Mucosa of rectum (tissue), 2 donors: Measurements from ENCODE around the gene RAD23B.

Source experiments
- H3K27ac ChIP-seq, 2 donors: one replicate each; pipeline ENCODE4 v1.7.0; 2013; ENCODE audit warnings: inconsistent platforms in 2 of 2, low read depth in 2 of 2, low read length in 2 of 2
- H3K27me3 ChIP-seq, 2 donors: one replicate each; pipeline ENCODE4 v1.7.0; 2013; ENCODE audit warnings: low read length in 2 of 2; ENCODE audit not compliant: control insufficient read depth in 2 of 2, insufficient read depth in 2 of 2
- H3K36me3 ChIP-seq, 2 donors: one replicate each; pipeline ENCODE4 v1.7.0; 2013; ENCODE audit warnings: low read length in 2 of 2; ENCODE audit not compliant: control insufficient read depth in 2 of 2, insufficient read depth in 2 of 2
- H3K4me1 ChIP-seq, 2 donors: one replicate each; pipeline ENCODE4 v1.7.0; 2013; ENCODE audit warnings: low read length in 2 of 2, mild to moderate bottlenecking in 1 of 2; ENCODE audit not compliant: control insufficient read depth in 2 of 2, insufficient read depth in 2 of 2
- H3K4me3 ChIP-seq, 2 donors: one replicate each; pipeline ENCODE4 v1.7.0; 2013; ENCODE audit warnings: low read length in 2 of 2
- H3K9ac ChIP-seq, 2 donors: one replicate each; pipeline ENCODE4 v1.7.0; 2013; ENCODE audit warnings: low read length in 2 of 2, low read depth in 1 of 2, mild to moderate bottlenecking in 1 of 2
- H3K9me3 ChIP-seq, 2 donors: one replicate each; pipeline ENCODE4 v1.7.0; 2013; ENCODE audit warnings: low read length in 2 of 2; ENCODE audit not compliant: control insufficient read depth in 2 of 2
- donor health status: healthy.
- donor health status: Normal muscosa, but diverticular disease.

Gene RAD23B

GRCh38 chr9:107279086-107279485, 4.0 kb upstream of the RAD23B start:
- no peaks in the 10 kb centered on the region for H3K27me3 ChIP-seq
- H3K9ac ChIP-seq, result no peak overlapping the region
- H3K36me3 ChIP-seq, result no peaks in the 10 kb centered on the region
- peaks cover 0 to 7% of the 10 kb centered on the region in 2 donors for H3K4me1 ChIP-seq
- no peak overlapping the region for H3K27ac ChIP-seq
- H3K9me3 ChIP-seq, result no peaks in the 10 kb centered on the region
- no peak overlapping the region for H3K4me3 ChIP-seq

GRCh38 chr9:107280543-107280942, 2.5 kb upstream of the RAD23B start:
- no peak overlapping the region for H3K27ac ChIP-seq

GRCh38 chr9:107281184-107281583, 1.9 kb upstream of the RAD23B start:
- Histone ChIP-seq H3K27ac (no peak overlapping the region), H3K4me1 (peaks cover 12 to 21% of the 10 kb centered on the region in 2 donors), H3K4me3 (no peak overlapping the region), H3K27me3 (no peaks in the 10 kb centered on the region), H3K36me3 (no peaks in the 10 kb centered on the region), H3K9ac (no peak overlapping the region), H3K9me3 (no peaks in the 10 kb centered on the region)

More at GRCh38 chr9:107280543-107280942, 2.5 kb upstream of the RAD23B start:
- Histone ChIP-seq H3K9ac (no peak overlapping the region), H3K9me3 (no peaks in the 10 kb centered on the region), H3K36me3 (no peaks in the 10 kb centered on the region), H3K4me3 (no peak overlapping the region), H3K27me3 (no peaks in the 10 kb centered on the region), H3K4me1 (peaks cover 5 to 17% of the 10 kb centered on the region in 2 donors)

GRCh38 chr9:107281922-107282667, 984 bp upstream of the RAD23B start:
- Histone ChIP-seq H3K4me1 (peaks cover 14 to 22% of the 10 kb centered on the region in 2 donors), H3K27ac (peak overlapping the region; percentile 31 to 67), H3K9me3 (no peaks in the 10 kb centered on the region), H3K27me3 (no peaks in the 10 kb centered on the region), H3K4me3 (peak overlapping the region; percentile 73 to 80), H3K36me3 (no peaks in the 10 kb centered on the region), H3K9ac (peak overlapping the region; percentile 64 to 82)

- no peaks in the 10 kb centered on the region for H3K36me3 ChIP-seq
- H3K9me3 ChIP-seq, result no peaks in the 10 kb centered on the region
- peak overlapping the region; percentile 88 to 89 for H3K9ac ChIP-seq
- H3K27me3 ChIP-seq, result no peaks in the 10 kb centered on the region
- H3K4me3 ChIP-seq, result peak overlapping the region; percentile 86 to 93
- H3K4me1 ChIP-seq, result peaks cover 16 to 22% of the 10 kb centered on the region in 2 donors
- peak overlapping the region; percentile 97 to 98 for H3K27ac ChIP-seq
These were observed 841 bp downstream of the RAD23B start for GRCh38 chr9:107283623-107284616.

GRCh38 chr9:107284636-107285035, 1.6 kb downstream of the RAD23B start:
- peak overlapping the region; percentile 86 to 93 for H3K4me3 ChIP-seq
- no peaks in the 10 kb centered on the region for H3K9me3 ChIP-seq
- peaks cover 16 to 22% of the 10 kb centered on the region in 2 donors for H3K4me1 ChIP-seq
- peak overlapping the region; percentile 97 to 98 for H3K27ac ChIP-seq
- no peaks in the 10 kb centered on the region for H3K27me3 ChIP-seq
- H3K36me3 ChIP-seq, result no peaks in the 10 kb centered on the region
- H3K9ac ChIP-seq, result peak overlapping the region; percentile 88 to 89

GRCh38 chr9:107285286-107285685, 2.2 kb downstream of the RAD23B start:
- no peak overlapping the region for H3K27ac ChIP-seq
- H3K36me3 ChIP-seq, result no peaks in the 10 kb centered on the region
- H3K4me1 ChIP-seq, result peaks cover 19 to 22% of the 10 kb centered on the region in 2 donors
- H3K9me3 ChIP-seq, result no peaks in the 10 kb centered on the region
- peak overlapping the region; percentile 38 to 93 for H3K4me3 ChIP-seq
- H3K9ac ChIP-seq, result peak overlapping the region in 1 of 2 donors; percentile 88
- no peaks in the 10 kb centered on the region for H3K27me3 ChIP-seq

GRCh38 chr9:107286057-107286456, 3.0 kb downstream of the RAD23B start:
- Histone ChIP-seq H3K36me3 (no peaks in the 10 kb centered on the region), H3K4me1 (peaks cover 20 to 24% of the 10 kb centered on the region in 2 donors), H3K27me3 (no peaks in the 10 kb centered on the region), H3K9me3 (no peaks in the 10 kb centered on the region), H3K4me3 (no peak overlapping the region), H3K27ac (no peak overlapping the region), H3K9ac (no peak overlapping the region)

- H3K9ac ChIP-seq, result no peak overlapping the region
- H3K4me1 ChIP-seq, result peaks cover 21 to 22% of the 10 kb centered on the region in 2 donors
- H3K27me3 ChIP-seq, result no peaks in the 10 kb centered on the region
These were observed 5.6 kb downstream of the RAD23B start for GRCh38 chr9:107288701-107289100.

GRCh38 chr9:107290619-107291018, 7.5 kb downstream of the RAD23B start:
- H3K4me1 ChIP-seq, result peaks cover 10 to 15% of the 10 kb centered on the region in 2 donors
- H3K4me3 ChIP-seq, result no peak overlapping the region

More at GRCh38 chr9:107288701-107289100, 5.6 kb downstream of the RAD23B start:
- H3K9me3 ChIP-seq, result no peaks in the 10 kb centered on the region
- H3K36me3 ChIP-seq, result no peaks in the 10 kb centered on the region
- H3K4me3 ChIP-seq, result no peak overlapping the region
- H3K27ac ChIP-seq, result no peak overlapping the region

More at GRCh38 chr9:107290619-107291018, 7.5 kb downstream of the RAD23B start:
- Histone ChIP-seq H3K9ac (no peak overlapping the region), H3K27ac (no peak overlapping the region), H3K36me3 (no peaks in the 10 kb centered on the region), H3K27me3 (no peaks in the 10 kb centered on the region), H3K9me3 (no peaks in the 10 kb centered on the region)
